Measurements from ENCODE around the gene CPNE8. TPM values are rescaled to one million over a fixed set of nuclear protein-coding genes. Genes with fewer than 3 reads are reported as not detected.
A peak's percentile ranks its signal among the peaks of the same experiment; 100 is the strongest.

Gene CPNE8
- total and polyA plus RNA-seq, 2 experiments from 2014 or later: 3.5 to 4.1 TPM

DNA sequence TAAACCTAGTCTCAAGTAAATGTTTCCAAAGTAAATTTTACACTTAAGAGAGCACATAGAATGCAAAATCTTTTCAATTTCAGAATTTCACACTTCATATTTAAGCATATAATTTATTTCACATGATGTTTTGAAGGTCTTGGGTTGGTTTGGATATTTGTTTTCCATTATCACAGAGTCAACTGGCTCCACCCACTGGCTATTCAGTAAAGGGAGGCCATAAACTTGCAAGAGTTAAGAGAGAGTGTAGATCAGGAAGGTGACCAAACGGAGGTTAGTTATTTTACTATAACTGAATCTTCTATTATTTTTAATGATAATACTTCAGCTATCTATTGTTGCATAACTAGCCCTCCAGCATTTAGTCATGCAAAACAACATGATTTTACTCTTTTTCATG is 6.2 kb upstream of the CPNE8 start:
- in situ Hi-C loops (cut with MboI): no loop called here
- Histone ChIP-seq H3K9me3 (ENCODE audit: low read depth) (no peaks in the 10 kb centered on the region), H3K79me2 (ENCODE audit: insufficient read depth) (no peaks in the 10 kb centered on the region), H3K36me3 (ENCODE audit: low read depth) (no peaks in the 10 kb centered on the region), H3K4me3 (no peak overlapping the region), H2AFZ (no peak overlapping the region), H4K20me1 (ENCODE audit: insufficient read depth) (no peaks in the 10 kb centered on the region), H3K9ac (no peak overlapping the region), H3F3A (ENCODE audit: insufficient read depth) (no peaks in the 10 kb centered on the region), H3K9me2 (ENCODE audit: insufficient read depth) (no peaks in the 10 kb centered on the region), H3K4me1 (ENCODE audit: insufficient read depth) (no peaks in the 10 kb centered on the region), H3K4me2 (ENCODE audit: unreplicated experiment) (no peak overlapping the region), H3K27me3 (replicated peaks; ENCODE audit: insufficient read depth) (no peaks in the 10 kb centered on the region), H3K27ac (no peak overlapping the region)
- DNase-seq: no peak
- 26 to 33% methylated on average over 1 of the region's 1 CpG for WGBS, 2 experiments (ENCODE audit: low coverage in 1 of 2, low lambda C conversion rate in 2 of 2, missing lambda C conversion rate in 2 of 2)
- no peak for TF ChIP-seq EZH2 (IDR thresholded peaks at IDR 0.05; ENCODE audit: insufficient read depth, poor library complexity, severe bottlenecking)
- no peak for TF ChIP-seq EZH2phosphoT487 (IDR thresholded peaks at IDR 0.05; ENCODE audit: insufficient read depth, low read depth)

DNA sequence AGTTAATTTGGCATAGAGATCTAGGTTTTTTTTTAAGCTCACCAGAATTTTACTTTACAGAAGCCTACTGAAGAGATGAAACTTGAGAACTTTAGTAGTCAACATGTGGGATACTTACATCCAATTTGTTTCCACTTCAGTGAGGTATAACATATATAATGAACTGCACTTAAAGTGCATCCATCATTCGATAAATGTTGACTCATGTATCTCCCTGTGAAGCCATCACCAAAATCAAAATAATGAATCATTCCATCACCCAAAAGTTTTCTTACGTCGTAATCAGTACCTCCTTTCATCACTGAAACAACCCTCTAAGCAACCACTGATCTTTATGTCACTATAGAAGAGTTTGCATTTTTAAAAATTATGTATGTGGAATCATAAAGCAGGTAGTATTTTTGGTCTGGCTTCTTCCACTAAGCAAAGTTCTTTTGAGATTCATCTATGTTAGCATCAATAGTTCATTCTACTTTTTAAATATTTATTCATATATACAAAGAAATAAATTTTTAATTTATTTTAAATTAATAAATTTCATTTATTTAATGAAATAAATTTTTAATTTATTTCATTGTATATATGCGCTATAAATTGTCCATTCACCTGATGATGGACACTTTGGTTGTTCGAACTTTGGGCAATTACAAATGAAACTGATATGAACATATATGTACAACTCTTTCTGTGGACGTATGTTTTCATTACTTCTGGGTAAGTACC is 2.0 kb upstream of the CPNE8 start:
- Histone ChIP-seq H3K4me1 (ENCODE audit: insufficient read depth) (no peaks in the 10 kb centered on the region), H3K9me2 (ENCODE audit: insufficient read depth) (no peaks in the 10 kb centered on the region), H2AFZ (peak overlapping the region; percentile 97), H3K4me3 (peak overlapping the region; percentile 83), H3K79me2 (ENCODE audit: insufficient read depth) (no peaks in the 10 kb centered on the region), H3K9ac (peak overlapping the region; percentile 85), H3K27ac (no peak overlapping the region), H3K36me3 (ENCODE audit: low read depth) (no peaks in the 10 kb centered on the region), H3F3A (ENCODE audit: insufficient read depth) (peaks cover 3% of the 10 kb centered on the region), H3K9me3 (ENCODE audit: low read depth) (no peaks in the 10 kb centered on the region), H4K20me1 (ENCODE audit: insufficient read depth) (no peaks in the 10 kb centered on the region), H3K4me2 (ENCODE audit: unreplicated experiment) (peak overlapping the region; percentile 98), H3K27me3 (replicated peaks; ENCODE audit: insufficient read depth) (no peaks in the 10 kb centered on the region)
- DNase-seq: no peak
- in situ Hi-C loops (cut with MboI): no loop called here
- TF ChIP-seq EZH2phosphoT487 (IDR thresholded peaks at IDR 0.05; ENCODE audit: insufficient read depth, low read depth) (no peak), EZH2 (IDR thresholded peaks at IDR 0.05; ENCODE audit: insufficient read depth, poor library complexity, severe bottlenecking) (no peak)
- 71 to 72% methylated on average over 6 of the region's 6 CpGs for WGBS, 2 experiments (ENCODE audit: low coverage in 1 of 2, low lambda C conversion rate in 2 of 2, missing lambda C conversion rate in 2 of 2)

- H3K27ac ChIP-seq: no peak overlapping the region
- WGBS, 2 experiments (ENCODE audit: low coverage in 1 of 2, low lambda C conversion rate in 2 of 2, missing lambda C conversion rate in 2 of 2): 1 to 3% methylated on average over 34 of the region's 36 CpGs
Observed at GRCh38 chr12:38906482-38907200, 1.2 kb upstream of the CPNE8 start.

DNA sequence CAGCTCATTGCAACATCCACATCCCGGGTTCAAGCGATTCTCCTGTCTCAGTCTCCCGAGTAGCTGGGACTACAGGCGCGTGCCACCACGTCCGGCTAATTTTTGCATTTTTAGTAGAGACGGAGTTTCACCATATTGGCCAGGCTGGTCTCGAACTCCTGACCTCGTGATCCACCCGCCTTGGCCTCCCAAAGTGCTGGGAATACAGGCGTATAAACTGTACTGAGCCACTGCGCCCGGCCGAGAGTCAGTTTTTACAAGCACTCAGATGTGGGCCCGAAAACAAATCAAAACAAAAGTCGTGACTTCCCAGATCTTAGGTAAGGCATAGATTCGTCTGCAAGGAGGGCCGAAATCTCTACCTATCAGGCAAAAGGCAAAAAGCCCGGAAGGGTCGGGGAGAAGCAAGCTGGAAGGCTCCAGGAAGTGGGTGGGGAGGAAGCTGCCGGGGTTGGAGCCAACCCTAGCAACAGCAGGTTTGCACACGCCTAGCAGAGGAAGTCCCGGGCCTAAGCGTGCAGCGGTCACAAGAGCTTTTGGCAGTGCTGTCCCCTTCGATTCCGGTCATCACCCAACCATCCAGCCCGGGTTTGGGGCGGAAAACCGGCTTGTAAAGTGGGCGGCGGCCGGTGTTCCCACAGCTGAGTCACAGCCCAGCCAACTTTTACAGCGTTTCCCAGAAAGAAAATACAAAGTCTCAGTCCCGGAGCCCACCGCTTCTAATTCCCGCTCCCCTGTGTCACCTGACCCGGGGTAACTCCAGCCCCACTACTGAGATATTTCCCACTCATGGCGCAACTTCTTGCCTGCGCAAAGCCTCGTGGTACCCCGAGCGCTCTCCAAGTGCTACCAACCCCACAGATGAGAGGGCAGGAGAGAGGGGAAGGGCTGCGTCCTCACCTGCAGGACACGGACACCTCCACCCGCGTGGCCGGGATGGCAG is 583 bp downstream of the CPNE8 start:
- peak overlapping the region; percentile 85 for H3K9ac ChIP-seq
- peak; percentile 86 for DNase-seq

More at GRCh38 chr12:38906482-38907200, 1.2 kb upstream of the CPNE8 start:
- Histone ChIP-seq H3K79me2 (ENCODE audit: insufficient read depth) (no peaks in the 10 kb centered on the region), H4K20me1 (ENCODE audit: insufficient read depth) (no peaks in the 10 kb centered on the region), H3F3A (ENCODE audit: insufficient read depth) (peaks cover 3% of the 10 kb centered on the region), H3K36me3 (ENCODE audit: low read depth) (no peaks in the 10 kb centered on the region), H3K4me1 (ENCODE audit: insufficient read depth) (no peaks in the 10 kb centered on the region), H3K27me3 (replicated peaks; ENCODE audit: insufficient read depth) (no peaks in the 10 kb centered on the region), H2AFZ (peak overlapping the region; percentile 97), H3K4me3 (peak overlapping the region; percentile 83), H3K9me3 (ENCODE audit: low read depth) (no peaks in the 10 kb centered on the region), H3K4me2 (ENCODE audit: unreplicated experiment) (peak overlapping the region; percentile 98), H3K9ac (peak overlapping the region; percentile 85), H3K9me2 (ENCODE audit: insufficient read depth) (no peaks in the 10 kb centered on the region)
- DNase-seq: peak; percentile 90
- TF ChIP-seq EZH2 (IDR thresholded peaks at IDR 0.05; ENCODE audit: insufficient read depth, poor library complexity, severe bottlenecking): no peak
- in situ Hi-C loops (cut with MboI): no loop called here

More for the DNA sequence above, 583 bp downstream of the CPNE8 start:
- Histone ChIP-seq H3K36me3 (ENCODE audit: low read depth) (no peaks in the 10 kb centered on the region), H3F3A (ENCODE audit: insufficient read depth) (peaks cover 3% of the 10 kb centered on the region), H3K4me2 (ENCODE audit: unreplicated experiment) (peak overlapping the region; percentile 98), H3K9me3 (ENCODE audit: low read depth) (no peaks in the 10 kb centered on the region), H3K27ac (peak overlapping the region; percentile 76), H3K4me3 (peak overlapping the region; percentile 83), H3K9me2 (ENCODE audit: insufficient read depth) (no peaks in the 10 kb centered on the region), H4K20me1 (ENCODE audit: insufficient read depth) (no peaks in the 10 kb centered on the region), H3K79me2 (ENCODE audit: insufficient read depth) (no peaks in the 10 kb centered on the region), H3K4me1 (ENCODE audit: insufficient read depth) (no peaks in the 10 kb centered on the region), H2AFZ (peak overlapping the region; percentile 97), H3K27me3 (replicated peaks; ENCODE audit: insufficient read depth) (no peaks in the 10 kb centered on the region)
- in situ Hi-C loops (cut with MboI): no loop called here
- no peak for TF ChIP-seq EZH2phosphoT487 (IDR thresholded peaks at IDR 0.05; ENCODE audit: insufficient read depth, low read depth)
- no peak for TF ChIP-seq EZH2 (IDR thresholded peaks at IDR 0.05; ENCODE audit: insufficient read depth, poor library complexity, severe bottlenecking)
- WGBS, 2 experiments (ENCODE audit: low coverage in 1 of 2, low lambda C conversion rate in 2 of 2, missing lambda C conversion rate in 2 of 2): 24 to 28% methylated on average over 45 to 49 of the region's 49 CpGs

Measured in GM23248 (cell line).